Uterus (tissue), 2 donors: ENCODE results near the gene MPL.

ENCODE experiments used
- POLR2A ChIP-seq, 2 donors: fragments of 450-650 bp; IDR thresholded peaks; one replicate each; pipeline ENCODE4 v1.6.1; 2016; ENCODE audit warnings: antibody characterized with exemption in 2 of 2, mild to moderate bottlenecking in 1 of 2, moderate library complexity in 1 of 2
- TF ChIP-seq, protein P1 (sequence below), 4 experiments: fragments of 200-600 bp in 2 of 4; fragments of 450-650 bp in 2 of 4; sonication (generic) in 2 of 4; IDR thresholded peaks; one replicate each; pipeline ENCODE4 v1.5.1; 2016 to 2019; ENCODE audit warnings: antibody characterized with exemption in 4 of 4, mild to moderate bottlenecking in 2 of 4, moderate library complexity in 1 of 4

GRCh38 chr1:43339584-43340232 is 2.1 kb downstream of the MPL start:
- TF ChIP-seq, protein P1, sequence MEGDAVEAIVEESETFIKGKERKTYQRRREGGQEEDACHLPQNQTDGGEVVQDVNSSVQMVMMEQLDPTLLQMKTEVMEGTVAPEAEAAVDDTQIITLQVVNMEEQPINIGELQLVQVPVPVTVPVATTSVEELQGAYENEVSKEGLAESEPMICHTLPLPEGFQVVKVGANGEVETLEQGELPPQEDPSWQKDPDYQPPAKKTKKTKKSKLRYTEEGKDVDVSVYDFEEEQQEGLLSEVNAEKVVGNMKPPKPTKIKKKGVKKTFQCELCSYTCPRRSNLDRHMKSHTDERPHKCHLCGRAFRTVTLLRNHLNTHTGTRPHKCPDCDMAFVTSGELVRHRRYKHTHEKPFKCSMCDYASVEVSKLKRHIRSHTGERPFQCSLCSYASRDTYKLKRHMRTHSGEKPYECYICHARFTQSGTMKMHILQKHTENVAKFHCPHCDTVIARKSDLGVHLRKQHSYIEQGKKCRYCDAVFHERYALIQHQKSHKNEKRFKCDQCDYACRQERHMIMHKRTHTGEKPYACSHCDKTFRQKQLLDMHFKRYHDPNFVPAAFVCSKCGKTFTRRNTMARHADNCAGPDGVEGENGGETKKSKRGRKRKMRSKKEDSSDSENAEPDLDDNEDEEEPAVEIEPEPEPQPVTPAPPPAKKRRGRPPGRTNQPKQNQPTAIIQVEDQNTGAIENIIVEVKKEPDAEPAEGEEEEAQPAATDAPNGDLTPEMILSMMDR (IDR thresholded peaks at IDR 0.05) = no peak
- no peak for TF ChIP-seq POLR2A (IDR thresholded peaks at IDR 0.05)
